ENCODE data around the gene ITGB1BP1.

ITGB1BP1 gene

DNA sequence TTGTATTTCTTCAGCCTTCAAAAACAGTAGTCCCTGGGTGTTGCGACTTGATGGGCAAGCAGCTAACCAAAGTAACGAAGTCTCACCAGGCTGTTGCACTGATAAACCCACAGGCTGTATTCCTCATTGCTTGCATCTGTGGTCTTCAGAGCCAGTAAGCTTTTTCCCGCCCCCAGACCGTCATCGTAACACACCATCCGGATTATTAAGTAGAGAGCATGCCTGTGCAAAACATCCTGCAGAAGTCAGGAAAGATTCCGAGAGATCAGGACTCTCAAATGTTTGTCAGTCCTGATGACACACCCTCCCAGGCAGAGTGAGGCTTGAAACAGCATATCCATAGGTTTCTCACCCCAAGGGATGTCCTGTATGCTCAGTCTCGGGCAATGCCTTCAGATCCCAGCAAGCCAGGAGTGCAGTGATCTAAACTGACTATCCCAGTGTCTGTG, 15.9 kb downstream of the ITGB1BP1 start:
- no peak overlapping the region for H3K4me3 ChIP-seq (ENCODE audit: low read depth, low read length)
- TF ChIP-seq POLR2A (IDR thresholded peaks at IDR 0.05; ENCODE audit: extremely low read depth, insufficient read length) (no peak), MYC (IDR thresholded peaks at IDR 0.05; ENCODE audit: low read depth, low read length) (no peak)
- TF ChIP-seq, protein P1, sequence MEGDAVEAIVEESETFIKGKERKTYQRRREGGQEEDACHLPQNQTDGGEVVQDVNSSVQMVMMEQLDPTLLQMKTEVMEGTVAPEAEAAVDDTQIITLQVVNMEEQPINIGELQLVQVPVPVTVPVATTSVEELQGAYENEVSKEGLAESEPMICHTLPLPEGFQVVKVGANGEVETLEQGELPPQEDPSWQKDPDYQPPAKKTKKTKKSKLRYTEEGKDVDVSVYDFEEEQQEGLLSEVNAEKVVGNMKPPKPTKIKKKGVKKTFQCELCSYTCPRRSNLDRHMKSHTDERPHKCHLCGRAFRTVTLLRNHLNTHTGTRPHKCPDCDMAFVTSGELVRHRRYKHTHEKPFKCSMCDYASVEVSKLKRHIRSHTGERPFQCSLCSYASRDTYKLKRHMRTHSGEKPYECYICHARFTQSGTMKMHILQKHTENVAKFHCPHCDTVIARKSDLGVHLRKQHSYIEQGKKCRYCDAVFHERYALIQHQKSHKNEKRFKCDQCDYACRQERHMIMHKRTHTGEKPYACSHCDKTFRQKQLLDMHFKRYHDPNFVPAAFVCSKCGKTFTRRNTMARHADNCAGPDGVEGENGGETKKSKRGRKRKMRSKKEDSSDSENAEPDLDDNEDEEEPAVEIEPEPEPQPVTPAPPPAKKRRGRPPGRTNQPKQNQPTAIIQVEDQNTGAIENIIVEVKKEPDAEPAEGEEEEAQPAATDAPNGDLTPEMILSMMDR (IDR thresholded peaks at IDR 0.05; ENCODE audit: low read depth, low read length), result no peak
- TF ChIP-seq, protein P2, sequence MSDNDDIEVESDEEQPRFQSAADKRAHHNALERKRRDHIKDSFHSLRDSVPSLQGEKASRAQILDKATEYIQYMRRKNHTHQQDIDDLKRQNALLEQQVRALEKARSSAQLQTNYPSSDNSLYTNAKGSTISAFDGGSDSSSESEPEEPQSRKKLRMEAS (IDR thresholded peaks at IDR 0.05; ENCODE audit: low read depth, low read length), result no peak
- no peak for DNase-seq (ENCODE audit: low read depth)

DNA sequence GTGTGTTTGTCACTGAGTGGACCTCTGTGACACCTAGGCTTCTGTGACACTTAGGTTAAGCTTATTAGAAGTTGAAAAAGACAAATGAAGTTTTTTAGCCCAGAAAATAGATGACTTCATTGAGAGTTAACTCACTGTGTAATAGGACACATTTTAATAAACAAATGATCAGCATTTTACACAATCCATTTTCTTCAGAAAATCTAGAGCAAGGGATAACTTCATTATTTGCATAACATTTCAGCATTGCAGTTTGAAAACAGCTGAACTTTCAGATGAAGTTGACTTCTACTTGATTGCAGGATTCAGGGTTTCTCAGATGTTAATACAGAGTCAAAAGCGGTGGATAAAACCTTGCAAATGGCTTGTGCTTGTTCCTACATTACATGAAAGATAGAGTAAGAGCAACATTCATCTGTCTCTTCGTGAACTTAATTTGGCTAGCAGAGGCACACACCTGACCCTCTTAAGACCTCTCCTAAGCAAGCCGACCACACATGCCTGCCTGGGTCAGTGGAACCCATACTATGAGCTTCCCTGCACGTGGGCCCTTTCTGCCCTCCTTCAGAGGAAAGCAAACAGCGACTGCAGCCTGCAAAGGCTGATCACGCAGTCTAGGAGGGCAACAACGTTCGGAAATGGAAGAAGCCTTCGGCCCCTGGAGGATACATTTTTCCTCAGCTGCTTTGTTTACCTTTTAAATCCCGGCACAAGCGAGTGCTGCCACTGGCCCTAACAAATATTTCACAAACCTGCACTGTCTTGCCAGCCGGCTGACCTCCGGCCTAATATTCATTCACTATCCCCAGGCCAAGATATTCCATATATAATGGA, 16.6 kb downstream of the ITGB1BP1 start:
- DNase-seq (ENCODE audit: low read depth), result no peak
- TF ChIP-seq POLR2A (IDR thresholded peaks at IDR 0.05; ENCODE audit: extremely low read depth, insufficient read length) (no peak), MYC (IDR thresholded peaks at IDR 0.05; ENCODE audit: low read depth, low read length) (no peak)
- TF ChIP-seq, protein P2 (IDR thresholded peaks at IDR 0.05; ENCODE audit: low read depth, low read length), result no peak
- TF ChIP-seq, protein P1 (IDR thresholded peaks at IDR 0.05; ENCODE audit: low read depth, low read length), result no peak

DNA sequence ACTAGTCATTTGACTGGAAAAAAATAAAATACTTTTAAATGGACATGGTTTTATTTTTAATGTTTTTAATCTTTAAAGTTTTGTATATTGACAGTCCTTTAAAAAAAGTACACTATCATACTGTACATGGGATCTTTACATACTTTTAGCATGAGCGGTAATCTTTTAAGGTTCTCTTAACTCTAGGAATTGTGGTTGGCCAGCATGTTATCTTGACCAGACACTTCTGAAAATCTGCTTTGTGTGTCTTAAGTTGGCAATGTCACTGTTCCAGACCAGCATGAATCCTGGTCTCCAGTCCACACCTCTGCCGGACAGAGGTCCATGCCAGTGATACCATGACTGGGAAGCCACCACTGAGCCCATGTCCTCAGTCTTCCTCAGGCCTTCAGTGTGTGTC, 17.7 kb downstream of the ITGB1BP1 start:
- TF ChIP-seq, protein P1 (IDR thresholded peaks at IDR 0.05; ENCODE audit: low read depth, low read length), result no peak
- TF ChIP-seq, protein P2 (IDR thresholded peaks at IDR 0.05; ENCODE audit: low read depth, low read length), result no peak
- TF ChIP-seq MYC (IDR thresholded peaks at IDR 0.05; ENCODE audit: low read depth, low read length), result no peak
- TF ChIP-seq POLR2A (IDR thresholded peaks at IDR 0.05; ENCODE audit: extremely low read depth, insufficient read length), result no peak
- no peak for DNase-seq (ENCODE audit: low read depth)
- no peak overlapping the region for H3K4me3 ChIP-seq (ENCODE audit: low read depth, low read length)

More for the DNA sequence above, 16.6 kb downstream of the ITGB1BP1 start:
- no peak overlapping the region for H3K4me3 ChIP-seq (ENCODE audit: low read depth, low read length)

DNA sequence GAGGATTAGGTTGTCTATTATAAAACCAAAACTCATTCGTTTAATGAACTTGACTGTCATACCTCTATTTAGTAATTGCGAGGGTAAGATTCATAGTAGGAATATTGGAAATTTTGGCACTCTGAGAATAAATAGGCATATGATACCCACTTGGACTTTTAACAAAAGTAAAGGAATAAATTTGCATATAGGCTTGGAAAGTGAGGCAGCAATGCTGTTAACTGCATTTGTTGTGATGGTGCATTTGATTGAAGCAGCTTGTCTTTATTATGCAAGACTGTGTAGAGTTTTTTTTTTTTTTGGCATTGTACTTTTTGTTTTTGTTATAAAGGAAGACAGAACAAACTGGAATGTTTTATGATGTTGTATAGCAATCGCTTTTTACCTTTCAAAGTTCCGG, 18.9 kb downstream of the ITGB1BP1 start:
- DNase-seq (ENCODE audit: low read depth), result no peak
- H3K4me3 ChIP-seq (ENCODE audit: low read depth, low read length), result no peak overlapping the region
- no peak for TF ChIP-seq POLR2A (IDR thresholded peaks at IDR 0.05; ENCODE audit: extremely low read depth, insufficient read length)
- TF ChIP-seq, protein P2 (IDR thresholded peaks at IDR 0.05; ENCODE audit: low read depth, low read length), result no peak
- TF ChIP-seq MYC (IDR thresholded peaks at IDR 0.05; ENCODE audit: low read depth, low read length), result no peak
- TF ChIP-seq, protein P1 (IDR thresholded peaks at IDR 0.05; ENCODE audit: low read depth, low read length), result no peak

DNA sequence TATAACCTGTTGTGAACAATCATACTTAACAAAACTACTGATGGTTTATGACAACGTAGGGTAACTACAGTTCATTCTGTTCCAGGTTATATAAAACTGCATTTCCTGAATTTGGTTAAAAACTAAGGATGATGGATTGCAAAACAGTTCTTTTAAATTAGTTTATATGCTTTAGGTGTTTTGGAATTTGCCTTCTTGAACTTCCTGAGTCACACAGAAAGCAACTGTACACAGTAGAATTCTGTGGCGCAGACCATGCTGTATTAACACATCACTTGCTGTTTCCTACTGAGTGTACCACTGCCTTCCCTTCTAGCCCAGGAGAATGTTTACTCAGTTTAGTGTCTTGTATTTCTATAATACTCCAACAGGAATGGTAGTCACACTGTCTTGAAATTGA, 19.4 kb downstream of the ITGB1BP1 start:
- TF ChIP-seq, protein P2 (IDR thresholded peaks at IDR 0.05; ENCODE audit: low read depth, low read length), result no peak
- TF ChIP-seq MYC (IDR thresholded peaks at IDR 0.05; ENCODE audit: low read depth, low read length) (no peak), POLR2A (IDR thresholded peaks at IDR 0.05; ENCODE audit: extremely low read depth, insufficient read length) (no peak)
- TF ChIP-seq, protein P1 (IDR thresholded peaks at IDR 0.05; ENCODE audit: low read depth, low read length), result no peak
- no peak for DNase-seq (ENCODE audit: low read depth)

More for the DNA sequence above, 19.4 kb downstream of the ITGB1BP1 start:
- no peak overlapping the region for H3K4me3 ChIP-seq (ENCODE audit: low read depth, low read length)
